ENCODE results near the gene PTPA.
"Not testable (repeated sequence)": the region's sequence is repeated elsewhere in the genome, so short reads cannot be mapped to it uniquely, and the experiment has no call there.

The PTPA gene

GRCh38 chr9:129161534-129161837, 50.3 kb downstream of the PTPA start:
- Histone ChIP-seq H3K27ac (ENCODE audit: low read depth, low read length) (no peak overlapping the region), H3K36me3 (ENCODE audit: insufficient read depth, low read length) (no peaks in the 10 kb centered on the region), H3K4me3 (ENCODE audit: low read depth, low read length) (no peak overlapping the region), H2AFZ (ENCODE audit: low read length, unreplicated experiment) (no peak overlapping the region), H3K79me2 (ENCODE audit: control insufficient read depth, insufficient read depth, low read length, unreplicated experiment) (no peaks in the 10 kb centered on the region), H3K27me3 (ENCODE audit: insufficient read depth, low read length) (no peaks in the 10 kb centered on the region), H3K4me1 (ENCODE audit: control insufficient read depth, insufficient read depth, low read length, unreplicated experiment) (peaks cover under 1% of the 10 kb centered on the region)

GRCh38 chr9:129162497-129163197, 51.4 kb downstream of the PTPA start:
- Histone ChIP-seq H3K36me3 (ENCODE audit: insufficient read depth, low read length) (no peaks in the 10 kb centered on the region), H3K79me2 (ENCODE audit: control insufficient read depth, insufficient read depth, low read length, unreplicated experiment) (no peaks in the 10 kb centered on the region), H3K27me3 (ENCODE audit: insufficient read depth, low read length) (no peaks in the 10 kb centered on the region), H3K4me3 (ENCODE audit: low read depth, low read length) (no peak overlapping the region), H3K4me1 (ENCODE audit: control insufficient read depth, insufficient read depth, low read length, unreplicated experiment) (peaks cover 12% of the 10 kb centered on the region), H3K27ac (ENCODE audit: low read depth, low read length) (no peak overlapping the region), H2AFZ (ENCODE audit: low read length, unreplicated experiment) (no peak overlapping the region)

- not testable (repeated sequence) for H3K79me2 ChIP-seq (ENCODE audit: control insufficient read depth, insufficient read depth, low read length, unreplicated experiment); H3K27ac ChIP-seq (ENCODE audit: low read depth, low read length); H2AFZ ChIP-seq (ENCODE audit: low read length, unreplicated experiment); H3K36me3 ChIP-seq (ENCODE audit: insufficient read depth, low read length); H3K4me3 ChIP-seq (ENCODE audit: low read depth, low read length); H3K27me3 ChIP-seq (ENCODE audit: insufficient read depth, low read length)
- H3K4me1 ChIP-seq (ENCODE audit: control insufficient read depth, insufficient read depth, low read length, unreplicated experiment) = peaks cover 18% of the 10 kb centered on the region
Observed at GRCh38 chr9:129163198-129163670, 52.0 kb downstream of the PTPA start.

- H3K27me3 ChIP-seq (ENCODE audit: insufficient read depth, low read length) = no peaks in the 10 kb centered on the region
- no peaks in the 10 kb centered on the region for H3K79me2 ChIP-seq (ENCODE audit: control insufficient read depth, insufficient read depth, low read length, unreplicated experiment)
- no peaks in the 10 kb centered on the region for H3K36me3 ChIP-seq (ENCODE audit: insufficient read depth, low read length)
- peaks cover 23% of the 10 kb centered on the region for H3K4me1 ChIP-seq (ENCODE audit: control insufficient read depth, insufficient read depth, low read length, unreplicated experiment)
- no peak overlapping the region for H2AFZ ChIP-seq (ENCODE audit: low read length, unreplicated experiment)
- H3K27ac ChIP-seq (ENCODE audit: low read depth, low read length) = no peak overlapping the region
- no peak overlapping the region for H3K4me3 ChIP-seq (ENCODE audit: low read depth, low read length)
Observed at GRCh38 chr9:129163753-129164152, 52.5 kb downstream of the PTPA start.

- Histone ChIP-seq H3K4me1 (ENCODE audit: control insufficient read depth, insufficient read depth, low read length, unreplicated experiment) (peaks cover 24% of the 10 kb centered on the region), H3K36me3 (ENCODE audit: insufficient read depth, low read length) (no peaks in the 10 kb centered on the region), H3K27ac (ENCODE audit: low read depth, low read length) (no peak overlapping the region)
Observed at GRCh38 chr9:129164246-129164930, 53.2 kb downstream of the PTPA start.

GRCh38 chr9:129165198-129165597, 54.0 kb downstream of the PTPA start:
- Histone ChIP-seq H3K4me1 (ENCODE audit: control insufficient read depth, insufficient read depth, low read length, unreplicated experiment) (peaks cover 28% of the 10 kb centered on the region), H3K27me3 (ENCODE audit: insufficient read depth, low read length) (no peaks in the 10 kb centered on the region), H3K27ac (ENCODE audit: low read depth, low read length) (no peak overlapping the region), H2AFZ (ENCODE audit: low read length, unreplicated experiment) (no peak overlapping the region), H3K4me3 (ENCODE audit: low read depth, low read length) (no peak overlapping the region), H3K79me2 (ENCODE audit: control insufficient read depth, insufficient read depth, low read length, unreplicated experiment) (no peaks in the 10 kb centered on the region), H3K36me3 (ENCODE audit: insufficient read depth, low read length) (no peaks in the 10 kb centered on the region)

More at GRCh38 chr9:129164246-129164930, 53.2 kb downstream of the PTPA start:
- no peak overlapping the region for H2AFZ ChIP-seq (ENCODE audit: low read length, unreplicated experiment)
- H3K4me3 ChIP-seq (ENCODE audit: low read depth, low read length) = no peak overlapping the region
- no peaks in the 10 kb centered on the region for H3K79me2 ChIP-seq (ENCODE audit: control insufficient read depth, insufficient read depth, low read length, unreplicated experiment)
- H3K27me3 ChIP-seq (ENCODE audit: insufficient read depth, low read length) = no peaks in the 10 kb centered on the region

- H3K27ac ChIP-seq (ENCODE audit: low read depth, low read length) = peak overlapping the region; percentile 88
Observed at GRCh38 chr9:129166623-129167557, 55.7 kb downstream of the PTPA start.

GRCh38 chr9:129170229-129170628, 59.0 kb downstream of the PTPA start:
- peaks cover 50% of the 10 kb centered on the region for H3K4me1 ChIP-seq (ENCODE audit: control insufficient read depth, insufficient read depth, low read length, unreplicated experiment)
- H3K4me3 ChIP-seq (ENCODE audit: low read depth, low read length) = no peak overlapping the region
- H2AFZ ChIP-seq (ENCODE audit: low read length, unreplicated experiment) = no peak overlapping the region
- no peaks in the 10 kb centered on the region for H3K79me2 ChIP-seq (ENCODE audit: control insufficient read depth, insufficient read depth, low read length, unreplicated experiment)
- H3K27ac ChIP-seq (ENCODE audit: low read depth, low read length) = peak overlapping the region; percentile 6; the same call in 1 of the 2 replicates
- no peaks in the 10 kb centered on the region for H3K36me3 ChIP-seq (ENCODE audit: insufficient read depth, low read length)
- no peaks in the 10 kb centered on the region for H3K27me3 ChIP-seq (ENCODE audit: insufficient read depth, low read length)

More at GRCh38 chr9:129166623-129167557, 55.7 kb downstream of the PTPA start:
- no peaks in the 10 kb centered on the region for H3K36me3 ChIP-seq (ENCODE audit: insufficient read depth, low read length)
- H3K27me3 ChIP-seq (ENCODE audit: insufficient read depth, low read length) = no peaks in the 10 kb centered on the region
- peak overlapping the region; percentile 51 for H2AFZ ChIP-seq (ENCODE audit: low read length, unreplicated experiment)
- H3K79me2 ChIP-seq (ENCODE audit: control insufficient read depth, insufficient read depth, low read length, unreplicated experiment) = no peaks in the 10 kb centered on the region
- peak overlapping the region; percentile 54 for H3K4me3 ChIP-seq (ENCODE audit: low read depth, low read length)
- H3K4me1 ChIP-seq (ENCODE audit: control insufficient read depth, insufficient read depth, low read length, unreplicated experiment) = peaks cover 32% of the 10 kb centered on the region

GRCh38 chr9:129171993-129172751, 61.0 kb downstream of the PTPA start:
- Histone ChIP-seq H3K79me2 (ENCODE audit: control insufficient read depth, insufficient read depth, low read length, unreplicated experiment) (peaks cover 6% of the 10 kb centered on the region), H2AFZ (ENCODE audit: low read length, unreplicated experiment) (no peak overlapping the region), H3K27me3 (ENCODE audit: insufficient read depth, low read length) (no peaks in the 10 kb centered on the region), H3K4me3 (ENCODE audit: low read depth, low read length) (no peak overlapping the region), H3K4me1 (ENCODE audit: control insufficient read depth, insufficient read depth, low read length, unreplicated experiment) (peaks cover 44% of the 10 kb centered on the region), H3K27ac (ENCODE audit: low read depth, low read length) (no peak overlapping the region), H3K36me3 (ENCODE audit: insufficient read depth, low read length) (no peaks in the 10 kb centered on the region)

- H3K4me3 ChIP-seq (ENCODE audit: low read depth, low read length) = no peak overlapping the region
- H3K4me1 ChIP-seq (ENCODE audit: control insufficient read depth, insufficient read depth, low read length, unreplicated experiment) = peaks cover 38% of the 10 kb centered on the region
- H3K27me3 ChIP-seq (ENCODE audit: insufficient read depth, low read length) = no peaks in the 10 kb centered on the region
- no peak overlapping the region for H2AFZ ChIP-seq (ENCODE audit: low read length, unreplicated experiment)
- no peak overlapping the region for H3K27ac ChIP-seq (ENCODE audit: low read depth, low read length)
- peaks cover 11% of the 10 kb centered on the region for H3K79me2 ChIP-seq (ENCODE audit: control insufficient read depth, insufficient read depth, low read length, unreplicated experiment)
- no peaks in the 10 kb centered on the region for H3K36me3 ChIP-seq (ENCODE audit: insufficient read depth, low read length)
Observed at GRCh38 chr9:129172816-129173215, 61.6 kb downstream of the PTPA start.
